Adrenal gland (tissue), 12 donors: ENCODE data around the gene FTH1. TPM values are rescaled to one million over a fixed set of nuclear protein-coding genes. Genes with fewer than 3 reads are reported as not detected.

Experiments
- DNase-seq, 7 donors: peaks; one replicate each; pipeline ENCODE4 v3.0.0-alpha.2; 2019 to 2020
- H3K27ac ChIP-seq, 5 donors: fragments of 200-600 bp; sonication (generic) in 4 of 5; 1 replicate in 3 of 5; 2 replicates in 2 of 5; pipeline versions ENCODE4 v1.5.1 to v1.8.0; 2016 to 2020; ENCODE audit warnings: mild to moderate bottlenecking in 1 of 5
- H3K27me3 ChIP-seq: fragments of 200-600 bp; 2 replicates; pipeline ENCODE4 v1.8.0; 2021
- H3K36me3 ChIP-seq, 2 donors: fragments of 200-600 bp; replicated peaks in 1 of 2; 1 replicate in 1 of 2; 2 replicates in 1 of 2; pipeline versions ENCODE4 v1.5.1 to v1.8.0; 2018 to 2022
- H3K4me1 ChIP-seq, 2 donors: fragments of 200-600 bp; replicated peaks in 1 of 2; 1 replicate in 1 of 2; 2 replicates in 1 of 2; pipeline versions ENCODE4 v1.5.1 to v1.8.0; 2018 to 2021
- H3K4me3 ChIP-seq, 4 donors: fragments of 200-600 bp; sonication (generic) in 3 of 4; one replicate each; pipeline ENCODE4 v1.5.1; 2016 to 2018
- H3K9me3 ChIP-seq, 3 donors: fragments of 200-600 bp; sonication (generic) in 1 of 3; replicated peaks in 1 of 3; 1 replicate in 2 of 3; 2 replicates in 1 of 3; pipeline versions ENCODE4 v1.5.1 to v1.8.0; 2016 to 2021
- POLR2A ChIP-seq, 2 donors: fragments of 450-650 bp; IDR thresholded peaks; one replicate each; pipeline ENCODE4 v1.6.1; 2017; ENCODE audit warnings: antibody characterized with exemption in 2 of 2, mild to moderate bottlenecking in 2 of 2, moderate library complexity in 1 of 2
- WGBS, 4 donors: extraction: QIAGEN DNeasy Blood & Tissue Kit in 2 of 4; methylation state at CpG; one replicate each; pipeline versions ENCODE4 v1.1.5 to v1.1.7; 2013 to 2017; 5-methylcytosine and 5-hydroxymethylcytosine counted together
- intact Hi-C, 2 donors: fragments of 100-400 bp; cut with DNase I; formaldehyde crosslinking; loops; one replicate each; pipeline versions ENCODE4 v1.14.1 to v1.15.0; 2022 to 2023
- polyA plus RNA-seq, 3 donors: library from polyadenylated mRNA; stranded (reverse); fragments of 200-250 nt in 2 of 3; fragments of 350-450 nt in 1 of 3; fragmentation: Illumina TruSeq in 1 of 3; extraction: RNeasy Lipid Tissue Mini Kit (QIAGEN cat#74804) in 1 of 3; gene quantifications; one replicate each; pipeline ENCODE4 v1.2.3, GENCODE V29; 2013 to 2014
- total RNA-seq, 9 donors: library from RNA; depleted of rRNA in 4 of 9; stranded (reverse); fragments of >200 nt in 4 of 9; fragments of 120-200 nt in 1 of 9; fragmentation: NEBNext Ultra II Directional in 1 of 9; extraction: Animal tissue kit (Norgen Biotek cat#: 25700) in 1 of 9; gene quantifications; one replicate each; pipeline versions ENCODE4 v1.1.0 to v1.2.4, GENCODE V29; 2013 to 2023
- TF ChIP-seq, protein P1 (sequence below), 6 experiments: fragments of 450-650 bp in 4 of 6; fragments of 200-600 bp in 2 of 6; sonication (generic) in 1 of 6; IDR thresholded peaks; 1 replicate in 5 of 6; 2 replicates in 1 of 6; pipeline versions ENCODE4 v1.5.1 to v1.8.0; 2016 to 2021; ENCODE audit warnings: antibody characterized with exemption in 6 of 6, mild to moderate bottlenecking in 2 of 6, moderate library complexity in 1 of 6
- donor health status: healthy with polysubstance abuse.
- donor health status: Bipolar disorder and iron deficiency.
- donor health status: DM: yes; HTN: yes; CAD: no.
- donor health status: DM: no; HTN: no; CAD: no.
- donor health status: DM: no; HTN: no; CAD: no.
- donor health status: DM: yes; HTN: yes; CAD: no.

FTH1 gene
- total and polyA plus RNA-seq, 12 donors, result 530 to 5,565 (median 3,420) TPM

DNA sequence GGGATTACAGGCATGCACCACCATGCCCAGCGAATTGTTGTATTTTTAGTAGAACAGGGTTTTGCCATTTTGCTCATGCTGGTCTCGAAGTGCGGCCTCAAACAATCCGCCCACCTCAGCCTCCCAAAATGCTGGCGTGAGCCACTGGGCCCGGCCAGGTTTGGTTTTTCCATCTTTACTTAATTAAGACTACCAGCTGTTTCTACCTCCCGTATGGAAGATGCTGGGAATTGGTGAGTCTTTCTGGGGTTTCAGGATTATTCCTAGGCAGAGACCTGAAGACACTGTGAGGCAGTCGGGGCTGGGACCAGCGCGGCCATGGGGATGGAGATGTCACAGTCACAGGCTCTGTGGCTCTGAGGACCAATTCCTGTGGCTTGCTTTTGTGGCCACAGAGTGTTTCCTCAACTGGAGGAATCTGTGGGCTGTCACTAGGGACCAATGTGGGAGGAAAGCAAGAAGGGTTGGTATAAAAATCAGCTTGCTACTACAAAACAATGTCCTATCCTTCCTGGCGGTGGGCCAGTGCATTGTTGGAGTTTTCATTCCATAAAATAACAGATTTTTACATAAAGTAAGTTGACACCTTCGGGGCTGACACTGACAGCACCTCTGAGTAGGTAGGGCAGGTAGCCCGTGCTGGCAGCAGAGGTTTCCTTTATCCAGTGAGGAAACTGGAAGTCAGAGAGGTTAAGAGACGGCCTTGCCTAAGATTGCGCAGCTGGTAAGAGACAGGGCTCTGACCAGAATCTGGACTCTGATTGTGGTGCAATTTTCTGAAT, 8.4 kb upstream of the FTH1 start:
- Histone ChIP-seq H3K27me3 (no peaks in the 10 kb centered on the region), H3K36me3 (no peaks in the 10 kb centered on the region), H3K27ac (no peak overlapping the region), H3K9me3 (no peaks in the 10 kb centered on the region), H3K4me3 (no peak overlapping the region), H3K4me1 (peaks cover 43 to 44% of the 10 kb centered on the region in 2 donors)
- WGBS, 4 donors, result 89 to 95% (median 92%) methylated on average over 15 of the region's 15 CpGs
- intact Hi-C loops, result no loop called here
- TF ChIP-seq, protein P1, sequence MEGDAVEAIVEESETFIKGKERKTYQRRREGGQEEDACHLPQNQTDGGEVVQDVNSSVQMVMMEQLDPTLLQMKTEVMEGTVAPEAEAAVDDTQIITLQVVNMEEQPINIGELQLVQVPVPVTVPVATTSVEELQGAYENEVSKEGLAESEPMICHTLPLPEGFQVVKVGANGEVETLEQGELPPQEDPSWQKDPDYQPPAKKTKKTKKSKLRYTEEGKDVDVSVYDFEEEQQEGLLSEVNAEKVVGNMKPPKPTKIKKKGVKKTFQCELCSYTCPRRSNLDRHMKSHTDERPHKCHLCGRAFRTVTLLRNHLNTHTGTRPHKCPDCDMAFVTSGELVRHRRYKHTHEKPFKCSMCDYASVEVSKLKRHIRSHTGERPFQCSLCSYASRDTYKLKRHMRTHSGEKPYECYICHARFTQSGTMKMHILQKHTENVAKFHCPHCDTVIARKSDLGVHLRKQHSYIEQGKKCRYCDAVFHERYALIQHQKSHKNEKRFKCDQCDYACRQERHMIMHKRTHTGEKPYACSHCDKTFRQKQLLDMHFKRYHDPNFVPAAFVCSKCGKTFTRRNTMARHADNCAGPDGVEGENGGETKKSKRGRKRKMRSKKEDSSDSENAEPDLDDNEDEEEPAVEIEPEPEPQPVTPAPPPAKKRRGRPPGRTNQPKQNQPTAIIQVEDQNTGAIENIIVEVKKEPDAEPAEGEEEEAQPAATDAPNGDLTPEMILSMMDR (IDR thresholded peaks at IDR 0.05), result no peak
- TF ChIP-seq POLR2A (IDR thresholded peaks at IDR 0.05), result no peak
- DNase-seq, result peak in 2 of 7 donors; percentile 29 to 58

DNA sequence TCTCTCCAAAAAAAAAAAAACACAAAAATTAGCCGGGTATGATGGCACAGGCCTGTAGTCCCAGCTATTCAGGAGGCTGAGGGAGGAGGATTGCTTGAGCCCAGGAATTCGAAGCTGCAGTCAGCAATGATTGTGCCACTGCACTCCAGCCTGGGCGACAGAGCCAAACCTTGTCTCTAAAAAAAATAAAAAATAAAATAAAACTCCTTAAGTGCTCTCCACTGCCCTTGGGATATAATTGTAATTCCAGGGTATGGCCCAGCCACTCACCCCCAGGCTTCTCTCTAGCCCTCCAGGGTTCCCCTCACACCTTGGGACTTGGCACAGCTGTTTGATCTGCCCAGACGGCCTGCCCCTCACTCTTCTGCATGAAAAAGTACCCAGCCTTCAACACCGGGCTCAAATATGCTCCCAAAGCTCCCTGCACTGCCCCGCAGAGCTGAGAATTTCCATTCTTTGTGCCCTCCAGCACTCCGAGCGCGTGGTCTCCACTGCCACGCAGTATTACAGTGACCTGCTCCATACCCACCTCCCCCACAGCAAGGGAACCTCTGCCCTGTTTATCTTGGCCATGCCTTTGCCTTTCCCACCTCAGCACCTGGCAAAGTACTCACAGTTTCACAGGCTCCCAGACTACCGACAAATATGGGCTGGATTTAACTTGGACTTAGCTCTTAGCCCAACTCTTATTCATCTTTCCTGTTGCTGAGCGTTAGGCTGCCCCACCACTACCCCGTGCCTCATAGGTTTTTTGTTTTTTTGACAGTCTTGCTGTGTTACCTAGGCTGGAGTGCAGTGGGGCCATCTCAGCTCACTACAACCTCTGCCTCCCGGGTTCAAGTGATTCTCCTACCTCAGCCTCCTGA, 7.6 kb upstream of the FTH1 start:
- no peak overlapping the region for H3K27ac ChIP-seq
- 85 to 98% (median 90%) methylated on average over 14 of the region's 14 CpGs for WGBS, 4 donors
- no peaks in the 10 kb centered on the region for H3K36me3 ChIP-seq
- no peaks in the 10 kb centered on the region for H3K27me3 ChIP-seq
- H3K9me3 ChIP-seq, result no peaks in the 10 kb centered on the region
- H3K4me3 ChIP-seq, result no peak overlapping the region
- TF ChIP-seq, protein P1 (IDR thresholded peaks at IDR 0.05), result no peak
- no peak for TF ChIP-seq POLR2A (IDR thresholded peaks at IDR 0.05)
- intact Hi-C loops, result no loop called here
- peak in 2 of 7 donors; percentile 22 to 49 for DNase-seq
- H3K4me1 ChIP-seq, result peaks cover 50 to 52% of the 10 kb centered on the region in 2 donors

GRCh38 chr11:61973476-61974162, 6.2 kb upstream of the FTH1 start:
- H3K4me1 ChIP-seq, result peaks cover 50 to 60% of the 10 kb centered on the region in 2 donors
- 78 to 94% (median 82%) methylated on average over 9 to 10 of the region's 10 CpGs for WGBS, 4 donors
- no peaks in the 10 kb centered on the region for H3K9me3 ChIP-seq
- H3K4me3 ChIP-seq, result no peak overlapping the region
- DNase-seq, result peak in 2 of 7 donors; percentile 43 to 55
- H3K27ac ChIP-seq, result peak overlapping the region in 4 of 5 donors; percentile 86 to 98 (median 96)
- no peaks in the 10 kb centered on the region for H3K36me3 ChIP-seq
- no peaks in the 10 kb centered on the region for H3K27me3 ChIP-seq
- TF ChIP-seq, protein P1 (IDR thresholded peaks at IDR 0.05), result no peak
- TF ChIP-seq POLR2A (IDR thresholded peaks at IDR 0.05), result no peak
- intact Hi-C loops, result no loop called here
